HG03108 (cell line): ENCODE results near the gene MTCL1.

ENCODE experiments used
- ATAC-seq: cut with Tn5 transposase; IDR thresholded peaks from one replicate; pipeline ENCODE4 v1.9.1; 2021; ENCODE audit warnings: moderate library complexity; ENCODE audit not compliant: unreplicated experiment

MTCL1 gene

DNA sequence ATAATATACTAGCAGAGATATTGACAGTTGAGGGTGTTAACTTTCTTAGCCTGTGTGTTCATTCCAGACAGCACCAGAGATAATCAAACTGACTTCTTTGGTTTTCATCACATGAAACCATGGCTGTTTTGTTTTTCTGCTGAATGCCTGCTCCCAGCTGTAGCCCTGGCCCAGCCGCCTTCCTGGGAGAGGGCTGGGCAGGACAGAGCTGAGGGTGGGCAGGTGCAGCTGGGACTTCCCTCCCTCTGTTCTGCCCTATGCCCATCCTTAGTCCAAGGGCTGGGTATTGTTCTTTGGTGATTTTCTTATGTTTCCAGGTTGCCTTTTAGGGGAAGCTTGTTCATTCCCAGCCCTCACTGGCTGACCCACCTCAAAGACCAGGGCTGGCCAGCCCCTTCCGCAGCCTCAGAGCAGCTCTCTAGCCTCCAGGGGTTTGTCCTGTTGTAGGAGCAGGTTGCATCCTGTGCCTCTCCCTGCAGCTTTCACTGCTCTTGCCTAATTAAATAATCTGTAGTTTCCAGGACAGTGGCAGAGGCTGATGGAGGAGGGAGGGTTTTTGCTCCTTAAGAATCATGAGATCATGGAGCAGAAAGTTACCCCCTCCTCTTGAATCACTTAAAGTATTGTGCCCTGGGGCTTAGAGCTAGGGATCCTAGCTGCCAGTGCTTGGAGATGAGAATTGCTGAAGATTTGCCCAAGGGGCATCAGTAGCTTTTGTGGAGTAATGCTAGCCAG, 61.4 kb downstream of the MTCL1 start:
- ATAC-seq, result no peak

DNA sequence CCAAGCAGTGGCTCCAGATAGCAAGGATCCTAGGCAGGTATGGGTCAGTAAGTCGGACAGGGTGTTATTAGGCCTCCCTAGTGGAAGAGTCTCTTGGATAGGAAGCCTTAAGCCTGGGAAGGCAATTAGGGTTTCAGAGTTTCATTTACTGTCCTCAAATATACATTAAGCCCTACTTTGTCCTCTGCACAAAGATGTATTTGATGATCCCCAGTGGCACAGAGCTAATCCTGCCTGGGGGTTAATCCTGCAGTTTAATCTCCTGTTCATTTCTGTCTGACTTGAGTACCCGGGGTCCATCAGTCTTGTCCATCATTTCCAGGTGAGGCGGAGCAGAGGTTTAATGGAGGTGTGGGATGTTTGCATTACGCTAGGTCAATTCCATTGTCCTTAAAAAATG, 62.0 kb downstream of the MTCL1 start:
- no peak for ATAC-seq

DNA sequence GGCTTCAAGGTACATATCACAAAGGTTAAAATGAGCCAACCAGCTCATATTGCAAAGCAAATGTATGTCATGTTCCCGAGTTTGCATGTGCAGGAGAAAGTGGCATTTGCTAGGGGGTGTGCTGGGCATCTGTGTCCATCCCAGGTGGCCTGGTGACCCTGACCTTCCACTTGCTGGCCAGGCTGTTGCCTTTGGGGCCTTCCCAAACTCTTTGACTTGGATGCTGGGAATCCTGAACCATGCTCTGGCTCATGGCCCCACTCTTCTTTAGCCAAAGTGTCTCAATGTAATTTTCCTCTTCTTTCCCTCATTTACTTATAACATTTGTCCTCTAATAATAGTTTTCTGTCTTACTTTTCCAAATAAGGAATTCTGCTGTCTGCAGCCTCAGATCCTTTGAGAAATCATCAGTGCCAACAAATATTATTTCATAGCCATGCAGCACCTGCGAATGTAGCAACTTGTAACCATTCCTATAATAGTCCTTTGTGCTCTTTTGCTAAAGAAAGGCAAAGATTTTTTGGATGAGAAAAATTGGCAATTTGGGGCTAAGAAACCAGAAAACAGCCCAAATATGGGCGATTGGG, 64.2 kb downstream of the MTCL1 start:
- ATAC-seq, result no peak

DNA sequence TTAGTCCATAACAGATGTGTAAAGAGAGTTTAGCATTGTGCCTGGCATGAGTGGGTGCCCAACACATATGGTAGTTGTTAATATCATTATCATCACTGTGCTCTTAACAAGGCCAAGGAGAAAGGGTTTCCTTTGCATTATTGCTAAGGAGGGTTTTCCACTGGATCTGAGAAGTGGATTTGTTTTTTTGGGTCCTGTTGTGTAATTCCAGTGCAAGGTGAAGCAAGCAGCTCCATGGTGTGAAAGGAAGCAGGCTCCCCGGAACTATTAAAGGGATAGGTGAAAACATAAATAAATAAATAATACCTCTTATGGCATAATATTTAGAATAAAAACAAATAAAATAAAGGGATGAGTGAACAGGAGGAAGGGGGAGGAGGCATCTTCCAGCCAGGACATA, 65.3 kb downstream of the MTCL1 start:
- no peak for ATAC-seq

DNA sequence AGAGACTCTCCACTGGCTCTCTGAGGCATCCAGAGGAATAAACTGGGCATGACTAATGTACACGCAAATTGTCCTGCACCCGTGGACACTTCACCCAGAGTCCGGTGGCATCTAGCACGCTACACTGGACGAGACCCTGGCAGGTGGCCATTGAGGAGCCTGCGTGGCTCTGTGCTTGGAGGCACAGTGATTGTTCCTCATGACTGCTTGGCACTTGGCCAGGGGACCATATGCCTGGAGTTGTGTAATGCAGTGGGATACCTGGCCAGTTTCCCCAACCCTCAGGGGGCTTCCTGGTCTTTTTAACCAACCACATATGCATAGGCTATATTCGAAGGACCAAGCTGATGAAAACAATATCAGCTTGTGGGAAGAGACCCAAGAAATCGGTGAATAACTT, 66.6 kb downstream of the MTCL1 start:
- no peak for ATAC-seq

DNA sequence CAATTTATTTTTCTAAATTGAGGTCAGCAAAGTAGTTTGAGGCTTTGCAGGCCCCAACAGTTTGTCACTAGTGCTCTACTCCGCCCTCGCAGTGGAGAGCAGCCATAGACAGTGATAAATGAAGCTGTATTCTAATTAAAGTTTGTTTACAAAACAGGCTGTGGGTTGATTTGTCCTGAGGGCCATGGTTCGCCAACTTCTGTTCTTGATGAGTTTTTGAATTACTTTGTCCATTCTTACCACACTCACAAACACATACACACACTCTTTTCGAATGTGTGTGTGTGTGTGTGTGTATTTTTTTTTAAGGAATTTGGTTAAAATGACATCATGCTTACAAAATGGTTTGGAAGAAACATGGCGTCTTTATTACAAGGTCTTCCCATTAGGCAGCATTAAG, 68.6 kb downstream of the MTCL1 start:
- ATAC-seq, result no peak

DNA sequence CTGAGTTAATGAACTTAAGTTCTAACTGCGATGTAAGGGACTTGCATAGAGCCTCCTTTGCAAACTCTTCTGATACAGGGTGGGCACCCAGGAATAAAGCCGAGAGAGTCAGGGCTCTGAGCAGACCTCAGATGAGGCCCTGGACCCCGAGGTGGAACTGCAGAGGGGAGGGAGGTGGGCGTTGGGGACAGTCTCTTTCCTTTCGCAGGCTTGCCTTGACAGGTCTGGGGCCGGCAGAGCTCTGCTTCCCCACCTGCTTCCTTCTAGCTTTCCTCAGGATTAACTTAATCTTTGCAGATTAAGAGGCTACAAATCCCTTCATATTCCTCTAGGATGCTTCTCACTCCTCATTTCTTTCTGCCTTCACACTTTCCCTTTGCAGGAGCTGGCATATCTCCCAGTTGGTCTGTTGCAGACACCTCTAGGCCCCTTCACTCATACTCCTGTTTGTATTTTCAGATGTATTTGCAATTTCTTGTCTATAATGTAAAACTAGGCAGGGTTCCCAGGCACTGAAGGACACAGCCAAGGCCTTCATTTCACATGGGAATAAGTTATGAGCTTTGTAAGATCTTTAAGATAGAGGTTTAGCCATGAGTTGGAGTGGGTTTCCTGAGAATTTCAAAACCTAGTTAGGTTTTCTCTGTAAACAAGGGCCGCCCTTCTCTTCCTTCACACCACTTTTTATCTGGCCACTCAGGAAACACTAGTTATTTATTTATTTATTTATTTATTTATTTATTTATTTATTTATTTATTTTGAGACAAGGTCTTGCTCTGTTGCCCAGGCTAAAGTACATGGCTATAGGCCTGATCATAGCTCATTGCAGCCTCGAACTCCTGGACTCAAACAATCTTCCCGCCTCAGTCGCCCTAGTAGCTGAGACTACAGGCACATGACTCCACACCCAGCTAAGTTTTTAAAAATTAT, 70.9 kb downstream of the MTCL1 start:
- ATAC-seq, result no peak

DNA sequence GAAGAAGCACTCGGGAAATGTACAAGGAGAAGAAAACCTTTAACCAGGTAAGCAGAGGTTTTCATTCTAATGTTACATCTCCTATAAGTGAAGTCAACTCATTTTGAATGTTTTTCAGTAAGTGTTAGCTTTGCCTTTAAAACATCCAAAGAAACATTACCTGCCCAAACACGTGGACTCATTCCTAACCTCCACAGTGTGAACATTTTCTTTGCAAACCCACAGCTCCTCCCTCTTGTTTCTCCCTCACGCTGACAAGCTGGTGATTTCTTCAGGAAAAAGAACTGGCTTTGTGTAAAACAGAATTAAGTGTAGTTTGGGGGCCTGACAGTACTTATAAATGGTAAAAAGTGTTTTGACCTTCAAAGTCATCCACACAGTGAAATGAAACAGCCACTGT, 72.5 kb downstream of the MTCL1 start:
- ATAC-seq, result no peak

DNA sequence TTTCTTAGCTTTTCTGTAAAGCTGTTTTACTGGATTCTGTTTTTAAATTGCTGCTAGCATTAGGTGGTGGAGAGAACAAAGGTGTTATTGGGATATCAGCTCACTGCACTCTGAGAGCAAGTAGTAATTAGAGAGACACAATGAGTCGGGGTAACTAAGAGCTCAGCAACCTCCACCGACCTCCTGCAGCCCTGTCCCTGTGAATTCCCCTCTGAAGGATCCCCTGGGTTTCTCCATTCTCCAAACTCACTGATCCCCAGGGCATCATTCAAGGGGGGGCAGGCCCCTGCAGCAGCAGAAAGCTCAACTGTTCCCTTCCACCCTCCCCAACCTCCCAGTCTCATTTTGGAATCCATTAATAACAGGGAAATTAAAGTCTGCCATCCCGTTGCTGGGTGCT, 73.0 kb downstream of the MTCL1 start:
- no peak for ATAC-seq

DNA sequence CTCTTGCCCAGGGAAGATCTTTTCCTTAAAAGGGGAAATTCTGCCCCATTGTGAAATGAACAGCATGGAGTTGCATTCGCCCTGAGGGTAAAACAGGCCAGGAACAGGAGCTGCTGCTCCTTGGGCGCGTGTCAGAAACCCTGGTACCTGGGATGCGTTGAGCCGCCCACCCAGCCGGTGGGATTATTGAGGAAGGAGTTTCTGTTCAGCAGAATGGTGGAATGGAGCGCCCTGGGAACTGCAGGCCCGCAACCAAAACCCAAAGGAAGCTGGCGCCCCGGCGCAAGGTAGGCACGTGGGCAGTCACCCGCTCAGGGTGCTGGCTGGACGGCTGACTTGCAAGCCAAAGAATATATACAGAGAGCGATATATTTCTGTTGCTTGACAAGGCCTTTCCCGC, 73.5 kb downstream of the MTCL1 start:
- no peak for ATAC-seq

DNA sequence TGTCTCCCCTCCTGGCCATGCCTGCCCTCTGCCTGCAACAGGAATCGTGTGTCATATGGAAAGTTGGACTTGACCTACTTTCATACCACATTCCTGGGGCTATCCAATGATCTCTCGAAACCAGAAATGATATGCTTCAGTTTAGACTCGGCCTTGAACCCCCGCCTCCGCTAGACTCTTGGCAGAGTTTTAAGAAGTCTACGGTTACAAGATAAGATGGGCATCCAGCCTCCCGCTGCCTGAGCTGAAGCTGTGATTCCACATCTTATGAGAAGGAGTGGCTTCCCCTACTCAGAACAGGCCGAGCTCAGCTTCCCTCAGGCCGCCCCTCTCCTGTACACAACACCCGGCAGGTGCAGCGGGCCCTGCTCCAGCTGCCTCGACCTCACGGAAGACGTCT, 73.9 kb downstream of the MTCL1 start:
- ATAC-seq, result no peak

DNA sequence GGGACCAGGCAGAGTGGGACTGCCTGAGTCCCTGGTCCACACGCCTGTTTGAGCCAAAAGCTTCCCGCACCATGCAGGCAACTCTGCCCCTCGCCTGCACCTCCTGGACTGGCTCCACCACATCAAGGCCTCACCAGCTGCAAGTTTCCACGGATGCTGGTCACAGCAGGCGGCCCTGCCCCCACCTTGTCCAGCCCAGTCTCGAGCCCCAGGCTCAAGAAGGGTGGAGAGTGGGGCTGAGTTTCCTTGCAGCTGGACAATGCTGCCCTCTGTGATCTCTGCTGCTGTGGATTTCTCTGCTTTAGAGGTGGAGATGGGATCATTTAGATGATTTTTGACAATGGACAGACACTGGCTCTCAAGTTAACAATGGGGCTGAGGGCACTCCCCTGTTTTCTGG, 74.9 kb downstream of the MTCL1 start:
- no peak for ATAC-seq

DNA sequence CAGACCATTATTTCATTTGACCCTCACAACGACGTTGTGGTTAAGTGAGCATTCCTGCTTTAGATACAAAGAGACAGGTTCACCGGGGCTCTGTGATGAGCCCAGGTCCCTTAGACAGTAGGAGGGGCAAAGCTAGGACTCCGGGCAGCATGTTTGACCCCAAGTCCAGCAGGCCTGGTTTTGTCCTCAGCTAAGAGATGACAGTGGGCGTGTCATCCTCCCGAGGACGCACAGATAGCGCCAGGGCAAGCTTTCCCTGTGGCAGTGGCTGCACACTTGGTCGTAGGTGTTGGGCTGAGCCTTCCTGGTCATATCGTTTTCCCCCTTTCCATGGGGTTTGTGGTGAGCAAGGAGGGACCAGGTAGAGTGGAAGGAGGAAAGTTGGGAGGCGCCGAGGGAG, 76.3 kb downstream of the MTCL1 start:
- ATAC-seq, result no peak

DNA sequence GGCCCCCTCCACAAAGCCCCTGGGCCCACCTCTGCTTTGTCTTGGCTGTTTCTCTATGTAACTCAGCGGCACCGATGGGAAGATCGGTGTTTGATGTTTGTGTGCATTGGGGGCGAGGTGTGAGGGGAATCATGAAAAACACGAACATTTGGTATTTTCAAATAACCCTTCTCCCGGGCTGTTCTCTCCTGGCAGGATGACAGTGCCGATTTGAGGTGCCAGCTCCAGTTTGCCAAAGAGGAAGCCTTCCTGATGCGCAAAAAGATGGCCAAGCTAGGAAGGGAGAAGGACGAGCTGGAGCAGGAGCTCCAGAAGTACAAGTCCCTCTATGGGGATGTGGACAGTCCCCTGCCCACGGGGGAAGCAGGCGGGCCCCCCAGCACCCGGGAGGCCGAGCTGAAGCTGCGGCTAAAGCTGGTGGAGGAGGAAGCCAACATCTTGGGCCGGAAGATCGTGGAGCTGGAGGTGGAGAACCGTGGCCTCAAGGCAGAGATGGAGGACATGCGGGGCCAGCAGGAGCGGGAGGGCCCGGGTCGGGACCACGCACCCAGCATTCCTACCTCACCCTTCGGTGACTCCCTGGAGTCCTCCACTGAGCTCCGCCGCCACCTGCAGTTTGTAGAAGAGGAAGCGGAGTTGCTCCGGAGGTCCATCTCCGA, 78.1 kb downstream of the MTCL1 start:
- no peak for ATAC-seq

DNA sequence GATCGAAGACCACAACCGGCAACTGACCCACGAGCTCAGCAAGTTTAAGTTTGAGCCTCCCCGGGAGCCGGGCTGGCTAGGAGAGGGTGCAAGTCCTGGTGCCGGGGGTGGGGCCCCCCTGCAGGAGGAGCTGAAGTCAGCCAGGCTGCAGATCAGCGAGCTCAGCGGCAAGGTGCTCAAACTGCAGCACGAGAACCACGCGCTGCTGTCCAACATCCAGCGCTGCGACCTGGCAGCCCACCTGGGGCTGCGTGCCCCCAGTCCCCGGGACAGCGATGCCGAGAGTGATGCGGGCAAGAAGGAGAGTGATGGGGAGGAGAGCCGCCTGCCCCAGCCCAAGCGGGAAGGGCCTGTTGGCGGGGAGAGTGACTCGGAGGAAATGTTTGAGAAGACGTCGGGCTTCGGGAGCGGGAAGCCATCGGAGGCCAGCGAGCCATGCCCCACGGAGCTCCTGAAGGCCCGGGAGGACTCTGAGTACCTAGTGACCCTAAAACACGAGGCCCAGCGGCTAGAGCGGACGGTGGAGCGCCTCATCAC, 78.7 kb downstream of the MTCL1 start:
- ATAC-seq, result no peak

DNA sequence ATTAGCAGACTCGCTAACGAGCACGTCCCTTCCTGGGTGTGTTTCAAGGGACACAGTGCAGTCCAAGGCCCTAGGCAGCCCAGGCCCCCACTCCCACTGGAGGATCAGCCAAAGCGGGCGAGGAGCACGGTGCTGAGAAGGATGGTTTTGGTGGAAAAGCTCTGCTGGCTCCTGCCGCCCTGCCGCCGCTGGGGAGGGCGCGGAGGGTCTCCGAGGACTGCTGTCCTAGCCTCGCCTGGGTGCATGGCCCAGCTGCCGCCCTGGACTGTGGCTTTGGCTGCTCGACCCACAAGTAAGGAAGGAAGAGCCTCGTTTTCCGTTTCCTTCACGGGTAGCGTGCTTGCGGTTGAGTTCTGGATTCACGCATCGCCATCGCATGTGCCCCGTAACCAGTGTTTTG, 79.9 kb downstream of the MTCL1 start:
- ATAC-seq, result no peak

DNA sequence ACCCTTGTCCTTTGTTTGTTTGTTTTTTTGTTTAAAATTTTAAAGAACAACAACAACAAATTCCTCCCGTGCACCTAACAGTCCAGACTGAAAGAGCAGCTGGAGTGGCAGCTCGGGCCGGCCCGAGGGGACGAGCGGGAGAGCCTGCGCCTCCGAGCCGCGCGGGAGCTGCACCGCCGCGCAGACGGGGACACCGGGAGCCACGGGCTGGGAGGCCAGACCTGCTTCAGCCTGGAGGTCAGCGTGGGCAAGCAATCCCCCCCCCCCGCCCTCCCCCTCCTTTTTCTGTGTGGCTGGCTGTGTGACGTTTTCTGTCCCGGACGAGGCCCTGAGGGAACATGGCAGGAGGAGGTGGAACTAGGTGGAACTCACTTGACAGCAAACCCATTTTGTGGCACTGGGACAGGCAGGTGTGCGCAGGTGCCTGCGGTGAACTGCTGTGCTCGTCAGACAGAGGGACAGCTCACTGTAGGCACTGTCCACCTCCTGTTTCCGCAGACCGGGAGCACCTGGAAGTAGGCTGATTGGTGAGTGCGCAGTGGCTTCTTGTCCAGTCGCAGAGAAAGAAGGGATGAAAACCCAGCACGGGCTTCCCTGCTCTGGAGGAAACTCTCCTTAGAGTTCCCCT, 80.6 kb downstream of the MTCL1 start:
- no peak for ATAC-seq

DNA sequence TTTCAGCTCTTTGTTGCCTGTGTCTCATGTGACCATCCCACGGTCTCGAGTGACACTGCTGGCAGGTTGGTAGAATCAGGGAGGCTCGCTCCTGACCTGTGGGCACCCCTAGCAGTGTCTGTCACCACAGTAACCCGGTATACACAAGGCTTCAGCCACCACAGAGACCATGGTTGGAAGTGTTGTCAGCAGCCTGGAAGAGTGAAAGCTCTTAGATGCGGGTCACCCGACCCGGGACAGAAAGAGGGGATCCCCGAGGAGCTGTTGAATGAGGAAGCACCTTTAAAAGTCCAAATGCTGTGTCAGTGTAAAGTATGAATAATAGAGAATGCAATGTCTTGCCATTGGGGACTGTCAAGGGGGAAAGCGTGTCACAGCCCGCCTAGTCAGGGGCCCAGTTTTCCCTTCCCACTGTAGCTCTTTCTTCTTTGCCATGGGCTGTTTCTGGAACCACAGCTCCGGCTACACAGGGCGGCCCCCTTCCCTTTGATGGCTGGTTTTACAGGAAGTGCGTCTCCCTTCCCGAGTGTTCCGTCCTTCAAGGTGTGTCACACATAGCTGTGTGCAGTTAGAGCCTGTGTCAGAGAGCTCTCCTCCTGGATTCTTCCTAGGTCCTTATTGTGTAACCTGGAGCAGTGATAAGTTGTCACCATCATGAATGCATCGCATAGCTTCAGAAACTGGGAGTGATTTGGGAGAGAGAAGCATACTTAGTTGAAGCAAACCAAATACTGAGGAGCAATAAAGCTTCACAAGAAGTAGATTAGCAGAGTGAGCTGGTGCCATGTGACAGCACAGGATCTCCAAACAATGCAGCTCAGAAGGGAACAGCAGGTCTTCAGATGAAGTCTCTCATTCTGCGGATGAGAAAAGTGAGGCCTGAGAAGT, 81.4 kb downstream of the MTCL1 start:
- ATAC-seq, result no peak

DNA sequence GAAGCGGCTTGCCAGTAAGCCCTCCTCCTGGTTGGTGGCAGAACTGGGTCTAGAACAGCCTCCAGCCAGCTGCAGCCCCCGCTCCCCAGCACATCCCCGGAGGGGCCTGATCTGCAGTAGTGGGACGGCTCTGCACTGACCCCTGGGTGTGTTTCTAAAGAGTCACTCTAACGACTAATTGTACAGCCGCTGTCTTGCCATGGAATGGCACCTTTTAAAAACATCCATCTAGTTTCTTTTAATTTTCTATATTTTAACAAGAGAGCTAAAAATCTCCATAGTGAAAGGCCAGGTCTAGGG, 82.0 kb downstream of the MTCL1 start:
- no peak for ATAC-seq

DNA sequence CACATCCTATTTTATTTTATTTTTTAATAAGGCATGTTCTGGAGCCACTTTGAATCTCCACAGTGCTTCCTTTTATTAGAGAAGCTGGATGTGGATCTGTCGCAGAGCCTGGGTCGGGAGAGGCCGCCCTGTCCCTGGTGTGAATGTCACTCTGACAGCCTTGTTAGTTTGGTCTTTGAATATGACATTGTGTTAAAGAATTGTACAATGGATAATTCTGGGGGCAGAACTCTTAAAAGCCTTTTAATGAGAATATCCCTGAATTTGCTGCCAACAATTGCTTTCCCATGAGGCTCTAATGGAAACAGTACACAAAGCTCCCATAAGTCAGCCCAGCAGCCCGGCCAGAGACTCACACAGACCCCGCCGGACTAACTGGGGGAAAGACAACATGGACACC, 82.4 kb downstream of the MTCL1 start:
- ATAC-seq, result no peak
